Astrocyte of the spinal cord (primary cell): Measurements from ENCODE around the gene INPP4B.

Experiments used
- DNase-seq: peaks from one replicate; pipeline ENCODE4 v3.0.0; 2011; ENCODE audit warnings: low read depth, low spot score
- H3K4me3 ChIP-seq: 2 replicates; pipeline ENCODE4 v1.5.1; 2011; ENCODE audit warnings: low read depth, mild to moderate bottlenecking, low read length, moderate library complexity
- in situ Hi-C: cut with HindIII; loops from 2 replicates; pipeline ENCODE4 v1.10.0; 2017; ENCODE audit warnings: low sequenced_read_pairs
- TF ChIP-seq, protein P1 (sequence below): IDR thresholded peaks from 2 replicates; pipeline ENCODE4 v1.5.1; 2012; ENCODE audit warnings: low read depth, mild to moderate bottlenecking, low read length, inconsistent platforms

Gene INPP4B

DNA sequence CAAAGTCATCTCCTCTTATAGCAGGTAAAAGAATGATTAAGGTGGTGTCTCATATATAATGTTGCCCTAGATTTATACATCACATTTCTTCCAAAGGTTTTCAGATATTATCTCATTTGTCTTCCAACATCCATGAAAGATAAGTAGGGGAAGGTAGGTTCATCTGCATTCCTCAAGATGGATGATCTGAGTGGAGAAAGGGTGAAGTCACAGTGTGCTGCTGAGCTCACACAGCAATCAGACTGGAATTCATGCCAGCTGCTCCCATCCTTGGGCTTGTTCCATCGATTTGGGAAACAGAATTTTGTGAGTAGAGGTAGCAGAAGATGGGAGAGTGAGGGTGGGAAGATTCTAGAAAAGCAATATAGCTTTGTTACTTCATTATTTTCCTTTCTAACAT is 482.4 kb downstream of the INPP4B start:
- H3K4me3 ChIP-seq, result no peak overlapping the region
- DNase-seq, result no peak
- TF ChIP-seq, protein P1, sequence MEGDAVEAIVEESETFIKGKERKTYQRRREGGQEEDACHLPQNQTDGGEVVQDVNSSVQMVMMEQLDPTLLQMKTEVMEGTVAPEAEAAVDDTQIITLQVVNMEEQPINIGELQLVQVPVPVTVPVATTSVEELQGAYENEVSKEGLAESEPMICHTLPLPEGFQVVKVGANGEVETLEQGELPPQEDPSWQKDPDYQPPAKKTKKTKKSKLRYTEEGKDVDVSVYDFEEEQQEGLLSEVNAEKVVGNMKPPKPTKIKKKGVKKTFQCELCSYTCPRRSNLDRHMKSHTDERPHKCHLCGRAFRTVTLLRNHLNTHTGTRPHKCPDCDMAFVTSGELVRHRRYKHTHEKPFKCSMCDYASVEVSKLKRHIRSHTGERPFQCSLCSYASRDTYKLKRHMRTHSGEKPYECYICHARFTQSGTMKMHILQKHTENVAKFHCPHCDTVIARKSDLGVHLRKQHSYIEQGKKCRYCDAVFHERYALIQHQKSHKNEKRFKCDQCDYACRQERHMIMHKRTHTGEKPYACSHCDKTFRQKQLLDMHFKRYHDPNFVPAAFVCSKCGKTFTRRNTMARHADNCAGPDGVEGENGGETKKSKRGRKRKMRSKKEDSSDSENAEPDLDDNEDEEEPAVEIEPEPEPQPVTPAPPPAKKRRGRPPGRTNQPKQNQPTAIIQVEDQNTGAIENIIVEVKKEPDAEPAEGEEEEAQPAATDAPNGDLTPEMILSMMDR, result no peak
- in situ Hi-C loops, result no loop called here

DNA sequence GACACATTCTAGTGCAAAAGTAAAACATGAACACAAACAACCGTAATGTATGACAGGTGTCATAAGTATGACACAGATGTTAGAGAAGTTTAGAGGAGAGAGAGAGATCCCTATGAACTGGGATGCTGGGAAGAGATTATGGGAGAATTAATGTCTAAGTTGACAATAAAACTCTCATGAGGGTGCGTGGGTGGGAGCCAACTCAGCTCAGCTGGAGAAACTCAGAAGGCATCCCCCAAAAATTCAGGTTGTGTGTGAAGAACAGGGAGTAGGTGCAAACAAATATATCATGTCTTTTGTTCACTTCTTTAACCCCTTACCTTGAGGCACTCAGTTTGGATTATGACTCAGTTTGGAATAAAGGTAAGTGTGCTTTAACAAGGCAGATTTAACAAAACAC is 484.1 kb downstream of the INPP4B start:
- in situ Hi-C loops, result no loop called here
- TF ChIP-seq, protein P1, result no peak
- H3K4me3 ChIP-seq, result no peak overlapping the region
- DNase-seq, result no peak

DNA sequence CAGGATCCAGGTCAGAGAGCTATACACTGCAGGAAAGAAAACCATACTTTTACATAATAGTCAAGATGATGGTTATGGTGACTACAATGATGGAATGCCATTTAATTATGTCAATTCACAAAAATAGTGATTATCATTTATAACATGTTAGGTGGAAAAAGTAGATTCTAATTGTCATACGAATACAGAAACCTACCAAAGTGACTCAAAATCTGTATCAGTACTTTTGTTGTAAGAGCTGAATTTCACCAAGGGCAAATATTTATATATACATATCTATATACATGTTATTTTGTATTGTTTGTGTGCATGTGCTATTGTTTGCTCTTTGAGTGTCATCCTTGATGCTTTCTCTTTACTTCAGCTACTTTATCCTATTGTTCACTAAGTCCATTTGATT is 485.4 kb downstream of the INPP4B start:
- no peak for DNase-seq
- TF ChIP-seq, protein P1, result no peak
- H3K4me3 ChIP-seq, result no peak overlapping the region
- in situ Hi-C loops, result no loop called here

DNA sequence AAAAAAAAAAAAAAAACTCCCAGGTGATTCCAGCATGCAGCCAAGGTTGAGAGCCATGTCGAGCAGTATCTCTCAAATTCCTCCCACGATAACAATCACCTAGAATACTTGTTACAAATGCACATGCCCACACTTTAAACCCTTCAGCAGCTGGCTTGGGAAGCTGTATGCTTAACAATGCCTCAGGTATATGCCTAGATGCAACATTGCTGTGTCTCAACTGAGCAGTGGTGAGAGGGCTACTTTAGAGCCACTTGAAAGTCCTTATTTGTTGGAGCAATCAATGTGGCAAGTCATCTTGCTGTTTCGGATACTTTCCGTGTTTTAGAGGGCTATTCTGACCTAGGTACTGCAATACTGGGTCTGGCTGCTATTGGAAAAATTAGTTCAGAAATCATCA is 487.4 kb downstream of the INPP4B start:
- no peak for DNase-seq
- no peak overlapping the region for H3K4me3 ChIP-seq
- TF ChIP-seq, protein P1, result no peak
- in situ Hi-C loops, result no loop called here

DNA sequence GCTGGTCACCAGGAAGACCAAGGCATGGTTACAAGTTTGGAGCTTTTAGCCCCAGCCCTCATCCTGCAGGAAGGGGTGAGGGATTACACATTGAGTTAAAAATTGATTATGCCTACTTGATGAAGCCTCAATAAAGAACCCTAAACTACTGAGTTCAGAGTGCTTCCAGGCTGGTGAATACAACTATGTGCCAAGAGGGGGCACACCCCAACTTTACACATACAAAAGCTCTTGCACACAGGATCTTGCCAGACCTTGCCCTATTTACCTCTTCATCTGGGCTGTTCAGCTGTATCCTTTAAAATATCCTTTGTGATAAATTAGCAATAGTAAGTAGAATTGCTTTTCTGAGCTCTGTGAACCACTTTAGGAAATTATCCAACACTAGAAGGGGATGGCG is 489.3 kb downstream of the INPP4B start:
- no peak overlapping the region for H3K4me3 ChIP-seq
- TF ChIP-seq, protein P1, result no peak
- in situ Hi-C loops, result no loop called here
- no peak for DNase-seq

DNA sequence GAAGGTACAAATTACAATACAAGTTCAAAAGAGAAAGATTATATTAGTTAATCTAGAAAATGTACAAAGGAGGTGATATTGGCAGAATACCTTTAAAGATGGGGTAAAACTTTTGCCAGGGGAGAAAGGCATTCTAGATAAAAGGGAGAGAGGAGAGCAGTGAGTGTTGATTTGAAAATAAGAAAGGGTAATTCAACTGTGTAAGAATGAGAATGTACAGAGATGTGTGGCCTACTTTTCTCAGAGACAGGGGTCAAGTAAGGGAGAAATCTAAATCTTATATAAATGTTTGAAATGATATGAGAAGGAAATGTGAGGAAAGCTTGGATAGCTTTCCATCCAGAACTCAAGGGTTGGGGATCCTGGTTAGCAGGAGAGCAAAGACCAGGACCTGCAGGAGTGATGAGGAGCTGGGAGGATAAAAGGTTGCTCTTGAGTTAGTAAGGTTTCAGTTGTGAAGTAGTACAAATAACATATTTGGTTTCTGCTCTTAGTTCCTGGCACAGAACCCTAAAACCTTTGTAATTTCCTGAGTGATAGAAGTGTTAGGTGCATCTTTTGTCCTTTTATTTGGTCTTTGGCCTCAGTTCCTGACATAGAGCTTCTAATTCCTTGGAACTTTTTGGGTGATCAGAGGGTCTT is 489.9 kb downstream of the INPP4B start:
- TF ChIP-seq, protein P1, result no peak
- in situ Hi-C loops, result no loop called here
- DNase-seq, result no peak
- no peak overlapping the region for H3K4me3 ChIP-seq
